GM12872 (cell line): Measurements from ENCODE around the gene LIN52.

Experiments
- TF ChIP-seq, protein P1 (sequence below): IDR thresholded peaks from 3 replicates; pipeline ENCODE4 v1.5.1; 2011; ENCODE audit warnings: low read depth, mild to moderate bottlenecking, low read length, moderate library complexity; ENCODE audit not compliant: insufficient read depth

LIN52 gene

DNA sequence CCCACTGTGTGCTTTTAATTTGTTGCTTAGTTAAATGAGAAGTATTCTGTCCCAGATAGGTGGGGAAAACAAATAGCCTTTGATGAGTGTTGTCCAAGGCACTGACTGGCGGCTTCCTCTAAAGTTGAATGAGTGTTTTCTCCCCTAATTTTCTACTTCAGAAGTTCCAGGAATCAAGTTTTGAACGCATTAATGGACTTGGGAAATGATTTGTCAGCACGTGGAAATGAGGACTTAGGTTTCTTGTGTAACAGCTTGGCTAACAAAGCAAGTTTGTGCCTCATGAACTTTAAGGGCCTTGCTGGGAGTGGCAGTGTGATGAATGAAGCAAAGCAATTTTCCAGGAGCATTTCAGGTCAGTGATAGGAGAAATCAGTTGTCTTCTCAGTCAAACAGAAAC is 56.9 kb downstream of the LIN52 start:
- TF ChIP-seq, protein P1, sequence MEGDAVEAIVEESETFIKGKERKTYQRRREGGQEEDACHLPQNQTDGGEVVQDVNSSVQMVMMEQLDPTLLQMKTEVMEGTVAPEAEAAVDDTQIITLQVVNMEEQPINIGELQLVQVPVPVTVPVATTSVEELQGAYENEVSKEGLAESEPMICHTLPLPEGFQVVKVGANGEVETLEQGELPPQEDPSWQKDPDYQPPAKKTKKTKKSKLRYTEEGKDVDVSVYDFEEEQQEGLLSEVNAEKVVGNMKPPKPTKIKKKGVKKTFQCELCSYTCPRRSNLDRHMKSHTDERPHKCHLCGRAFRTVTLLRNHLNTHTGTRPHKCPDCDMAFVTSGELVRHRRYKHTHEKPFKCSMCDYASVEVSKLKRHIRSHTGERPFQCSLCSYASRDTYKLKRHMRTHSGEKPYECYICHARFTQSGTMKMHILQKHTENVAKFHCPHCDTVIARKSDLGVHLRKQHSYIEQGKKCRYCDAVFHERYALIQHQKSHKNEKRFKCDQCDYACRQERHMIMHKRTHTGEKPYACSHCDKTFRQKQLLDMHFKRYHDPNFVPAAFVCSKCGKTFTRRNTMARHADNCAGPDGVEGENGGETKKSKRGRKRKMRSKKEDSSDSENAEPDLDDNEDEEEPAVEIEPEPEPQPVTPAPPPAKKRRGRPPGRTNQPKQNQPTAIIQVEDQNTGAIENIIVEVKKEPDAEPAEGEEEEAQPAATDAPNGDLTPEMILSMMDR = no peak

DNA sequence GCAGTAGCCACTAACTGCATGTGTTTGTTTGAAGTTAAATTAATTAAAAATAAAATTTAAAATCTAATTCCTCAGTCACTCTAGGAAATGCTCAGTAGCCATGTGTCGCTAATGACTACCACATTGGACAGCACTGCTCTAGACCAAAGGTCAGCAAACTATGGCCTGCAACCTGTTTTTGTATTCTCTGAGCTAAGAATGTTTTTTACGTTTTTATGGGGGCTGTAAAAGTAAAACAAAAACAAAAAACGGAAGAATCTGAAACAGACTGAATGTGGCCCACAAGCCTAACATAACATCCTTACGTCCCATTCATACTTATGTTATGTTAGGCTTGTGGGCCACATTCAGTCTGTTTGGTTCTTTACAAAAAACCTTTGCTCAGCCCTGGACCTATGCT is 57.8 kb downstream of the LIN52 start:
- TF ChIP-seq, protein P1 = no peak

DNA sequence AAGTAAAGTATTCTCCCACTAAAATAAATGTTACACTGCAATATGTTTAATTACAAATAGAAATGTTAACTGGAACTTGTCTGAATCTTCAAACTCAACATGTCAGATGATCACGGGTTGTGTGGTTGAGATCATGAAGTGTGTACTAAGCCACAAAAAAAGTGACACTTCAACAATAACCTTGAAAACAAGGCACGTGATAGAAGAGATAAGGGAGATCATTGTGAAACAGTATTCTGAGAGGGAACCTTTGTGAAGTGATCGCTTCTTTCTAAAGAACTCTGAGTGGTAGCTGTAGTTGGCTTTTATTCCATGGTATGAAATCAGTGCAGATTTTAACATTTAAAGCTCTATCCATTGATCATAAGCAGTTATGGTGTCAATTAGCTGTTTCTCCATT is 60.0 kb downstream of the LIN52 start:
- TF ChIP-seq, protein P1 = no peak

DNA sequence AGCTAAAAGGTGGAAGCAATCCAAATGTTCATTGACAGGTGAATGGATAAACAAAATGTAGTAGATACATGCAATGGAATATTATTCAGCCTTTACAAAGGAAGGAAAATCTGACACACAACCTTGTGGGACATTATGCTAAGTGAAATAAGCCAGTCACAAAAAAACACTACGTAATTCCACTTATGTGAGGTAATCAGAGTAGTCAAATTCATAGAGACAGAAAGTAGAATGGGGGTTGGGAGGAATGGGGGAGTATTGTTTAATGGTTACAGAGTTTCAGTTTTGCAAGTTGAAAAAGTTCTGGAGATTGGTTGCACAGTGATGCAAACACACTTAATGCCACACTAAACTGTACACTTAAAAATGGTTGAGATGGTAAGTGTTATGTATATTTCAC is 62.8 kb downstream of the LIN52 start:
- TF ChIP-seq, protein P1 = no peak

DNA sequence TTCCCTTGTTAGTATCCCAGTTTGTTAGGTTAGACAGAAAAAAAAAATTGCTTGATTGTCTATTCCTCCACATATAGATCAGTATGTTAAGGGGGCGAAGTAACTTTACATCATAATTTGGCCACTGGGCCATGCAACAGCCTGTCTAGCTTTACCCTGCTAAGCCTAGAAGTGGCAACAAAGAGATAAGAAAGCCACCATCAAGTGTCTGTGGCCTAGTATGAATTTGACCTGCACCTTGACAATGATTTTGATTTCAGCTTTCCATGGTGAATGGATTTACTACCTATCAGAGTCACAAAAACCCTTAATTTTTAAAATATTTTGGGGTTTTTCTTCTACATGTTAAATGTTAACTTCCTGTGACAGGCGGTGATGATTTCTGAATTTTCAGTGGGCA is 63.9 kb downstream of the LIN52 start:
- TF ChIP-seq, protein P1 = no peak

DNA sequence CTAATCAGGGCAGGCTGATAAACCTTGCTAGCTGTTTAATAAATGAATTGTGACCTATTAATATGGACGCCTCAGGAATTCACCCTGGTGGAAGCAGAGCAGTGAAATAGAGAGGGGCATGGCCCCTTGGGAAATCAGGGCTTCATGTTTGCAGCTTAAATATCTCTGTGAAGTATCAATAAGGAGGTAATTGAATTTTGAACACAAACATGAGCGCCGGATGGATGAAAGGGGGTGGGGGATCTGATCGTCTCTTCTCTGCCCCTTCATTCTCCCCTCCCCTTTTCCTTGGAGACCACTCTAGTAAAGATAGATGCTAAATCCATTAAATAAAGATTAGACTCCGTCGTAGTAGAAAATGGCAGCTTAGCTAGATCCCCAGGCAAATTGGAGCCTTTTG is 70.5 kb downstream of the LIN52 start:
- TF ChIP-seq, protein P1 = no peak

DNA sequence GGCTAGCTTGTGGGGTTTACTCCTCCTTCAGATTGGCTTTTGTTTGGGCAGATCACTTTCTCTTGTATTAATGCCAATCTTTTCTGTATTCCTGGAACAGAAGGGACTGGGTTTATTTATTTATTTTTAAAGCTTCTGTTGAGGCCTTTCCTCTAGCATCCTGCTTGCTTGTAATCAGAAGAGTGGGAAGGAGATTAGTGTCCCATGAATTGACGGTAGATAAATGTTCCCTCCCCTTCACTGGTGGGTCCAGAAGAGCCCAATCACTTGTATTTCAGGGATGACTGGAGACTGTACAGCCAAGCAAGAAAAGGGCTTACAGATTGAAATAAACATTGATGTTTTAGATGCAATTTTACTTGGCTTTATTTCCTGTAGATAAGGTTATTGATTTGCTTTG is 71.0 kb downstream of the LIN52 start:
- TF ChIP-seq, protein P1 = no peak

DNA sequence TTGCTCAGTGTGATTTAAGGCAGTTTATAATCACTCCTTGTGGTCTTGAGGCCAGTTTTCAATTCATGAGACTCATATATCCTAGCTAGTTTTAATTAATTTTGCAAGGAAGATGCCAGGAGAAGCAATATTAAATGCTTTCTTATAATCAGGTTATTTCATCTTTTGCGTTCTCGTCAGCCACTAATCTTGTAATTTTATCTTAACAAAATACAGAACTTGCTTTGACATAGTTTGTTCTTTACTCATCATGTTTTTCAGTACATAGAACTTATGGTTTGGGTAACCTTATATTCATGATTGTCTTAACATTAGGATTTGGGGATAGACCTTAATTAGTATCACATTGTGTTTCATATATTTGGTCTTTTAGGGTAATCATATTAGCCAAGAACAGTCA is 76.0 kb downstream of the LIN52 start:
- TF ChIP-seq, protein P1 = no peak
